Superior temporal gyrus (tissue), 1 donor: Measurements from ENCODE around the gene HSD17B4.
"Not testable (repeated sequence)": the region's sequence is repeated elsewhere in the genome, so short reads cannot be mapped to it uniquely, and the experiment has no call there.

Source experiments
- DNase-seq: peaks from one replicate; pipeline ENCODE4 v3.0.0-alpha.2; 2016; ENCODE audit errors: extremely low spot score

The HSD17B4 gene

GRCh38 chr5:119480629-119481028, 28.3 kb downstream of the HSD17B4 start:
- not testable (repeated sequence) for DNase-seq

- no peak for DNase-seq
Observed at GRCh38 chr5:119483155-119483554, 30.9 kb downstream of the HSD17B4 start.

- DNase-seq = no peak
Observed at GRCh38 chr5:119484884-119485283, 32.6 kb downstream of the HSD17B4 start.

- no peak for DNase-seq
Observed at GRCh38 chr5:119501671-119502179, 49.4 kb downstream of the HSD17B4 start.

GRCh38 chr5:119503939-119504338, 51.6 kb downstream of the HSD17B4 start:
- DNase-seq = not testable (repeated sequence)

GRCh38 chr5:119512277-119512676, 60.0 kb downstream of the HSD17B4 start:
- DNase-seq = no peak

GRCh38 chr5:119515192-119515591, 62.9 kb downstream of the HSD17B4 start:
- DNase-seq = no peak

- DNase-seq = not testable (repeated sequence)
Observed at GRCh38 chr5:119517115-119517514, 64.8 kb downstream of the HSD17B4 start.

GRCh38 chr5:119521232-119521631, 68.9 kb downstream of the HSD17B4 start:
- no peak for DNase-seq

- DNase-seq = no peak
Observed at GRCh38 chr5:119522841-119523240, 70.5 kb downstream of the HSD17B4 start.

GRCh38 chr5:119524485-119524884, 72.2 kb downstream of the HSD17B4 start:
- no peak for DNase-seq

GRCh38 chr5:119527351-119527750, 75.1 kb downstream of the HSD17B4 start:
- no peak for DNase-seq

GRCh38 chr5:119529811-119530210, 77.5 kb downstream of the HSD17B4 start:
- no peak for DNase-seq

- DNase-seq = no peak
Observed at GRCh38 chr5:119532637-119533036, 80.3 kb downstream of the HSD17B4 start.

GRCh38 chr5:119537704-119538103, 85.4 kb downstream of the HSD17B4 start:
- DNase-seq = no peak

GRCh38 chr5:119541716-119542115, 89.4 kb downstream of the HSD17B4 start:
- DNase-seq = no peak

GRCh38 chr5:119551819-119552218, 99.5 kb downstream of the HSD17B4 start:
- DNase-seq = no peak

GRCh38 chr5:119554597-119554996, 102.3 kb downstream of the HSD17B4 start:
- no peak for DNase-seq

- DNase-seq = no peak
Observed at GRCh38 chr5:119570910-119571309, 118.6 kb downstream of the HSD17B4 start.

GRCh38 chr5:119578937-119579336, 126.6 kb downstream of the HSD17B4 start:
- DNase-seq = no peak

- DNase-seq = no peak
Observed at GRCh38 chr5:119582987-119583386, 130.7 kb downstream of the HSD17B4 start.

- DNase-seq = no peak
Observed at GRCh38 chr5:119583684-119584083, 131.4 kb downstream of the HSD17B4 start.
